ENCODE measurements around the gene OTOS. TPM values are rescaled to one million over a fixed set of nuclear protein-coding genes. Genes with fewer than 3 reads are reported as not detected.

The OTOS gene
- total RNA-seq, 1 donor from 2014 or later, result not detected

DNA sequence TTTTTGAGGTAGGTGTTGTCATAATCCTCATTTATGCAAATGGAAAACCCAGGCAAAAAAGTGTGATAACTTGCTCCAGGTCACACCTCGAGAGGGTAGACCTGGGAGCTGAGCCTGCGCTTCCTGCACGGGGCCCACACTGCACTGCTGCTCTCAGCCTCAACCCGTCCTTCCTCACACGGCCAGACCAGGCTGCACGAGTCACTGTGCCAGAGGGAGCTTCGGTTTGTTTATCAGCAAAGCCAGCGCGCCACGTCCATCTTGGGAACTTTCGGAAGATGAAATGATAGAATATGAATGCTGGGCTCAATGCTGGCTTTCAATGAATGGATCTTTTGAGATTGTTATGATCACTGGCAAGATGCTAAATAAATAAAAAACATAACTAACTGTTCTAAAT lies 18.8 kb downstream of the OTOS start:
- intact Hi-C loops (cut with DNase I), result no loop called here
- Histone ChIP-seq H3K36me3 (no peaks in the 10 kb centered on the region), H3K4me1 (no peaks in the 10 kb centered on the region), H3K4me3 (no peak overlapping the region), H3K27ac (no peak overlapping the region), H3K27me3 (no peaks in the 10 kb centered on the region), H3K9me3 (no peaks in the 10 kb centered on the region)
- ATAC-seq (no peak), DNase-seq (no peak)
- TF ChIP-seq, protein P1, sequence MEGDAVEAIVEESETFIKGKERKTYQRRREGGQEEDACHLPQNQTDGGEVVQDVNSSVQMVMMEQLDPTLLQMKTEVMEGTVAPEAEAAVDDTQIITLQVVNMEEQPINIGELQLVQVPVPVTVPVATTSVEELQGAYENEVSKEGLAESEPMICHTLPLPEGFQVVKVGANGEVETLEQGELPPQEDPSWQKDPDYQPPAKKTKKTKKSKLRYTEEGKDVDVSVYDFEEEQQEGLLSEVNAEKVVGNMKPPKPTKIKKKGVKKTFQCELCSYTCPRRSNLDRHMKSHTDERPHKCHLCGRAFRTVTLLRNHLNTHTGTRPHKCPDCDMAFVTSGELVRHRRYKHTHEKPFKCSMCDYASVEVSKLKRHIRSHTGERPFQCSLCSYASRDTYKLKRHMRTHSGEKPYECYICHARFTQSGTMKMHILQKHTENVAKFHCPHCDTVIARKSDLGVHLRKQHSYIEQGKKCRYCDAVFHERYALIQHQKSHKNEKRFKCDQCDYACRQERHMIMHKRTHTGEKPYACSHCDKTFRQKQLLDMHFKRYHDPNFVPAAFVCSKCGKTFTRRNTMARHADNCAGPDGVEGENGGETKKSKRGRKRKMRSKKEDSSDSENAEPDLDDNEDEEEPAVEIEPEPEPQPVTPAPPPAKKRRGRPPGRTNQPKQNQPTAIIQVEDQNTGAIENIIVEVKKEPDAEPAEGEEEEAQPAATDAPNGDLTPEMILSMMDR (IDR thresholded peaks at IDR 0.05), result no peak

DNA sequence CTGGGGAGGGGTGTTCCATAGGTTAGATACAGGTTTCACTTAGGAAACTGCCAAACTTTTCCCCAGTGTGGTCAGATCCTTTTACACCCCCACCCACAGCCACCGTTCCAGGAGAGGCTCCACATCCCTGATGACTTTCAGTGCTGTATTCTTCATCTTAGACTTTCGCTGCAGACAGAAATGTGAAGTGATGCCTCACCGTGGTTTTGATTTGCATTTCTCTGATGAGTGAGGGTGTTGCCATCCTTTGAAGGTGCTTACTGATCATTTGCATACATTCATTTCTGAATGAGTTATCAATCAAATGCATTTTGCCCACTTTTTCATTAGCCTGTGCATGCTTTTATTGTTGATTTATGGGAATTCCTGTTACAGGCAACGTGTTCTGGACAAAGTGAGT lies 19.3 kb downstream of the OTOS start:
- Histone ChIP-seq H3K27me3 (peaks cover 5% of the 10 kb centered on the region), H3K4me1 (no peaks in the 10 kb centered on the region), H3K27ac (no peak overlapping the region), H3K4me3 (no peak overlapping the region), H3K36me3 (no peaks in the 10 kb centered on the region), H3K9me3 (no peaks in the 10 kb centered on the region)
- intact Hi-C loops (cut with DNase I), result no loop called here
- DNase-seq, result no peak
- TF ChIP-seq, protein P1 (IDR thresholded peaks at IDR 0.05), result no peak
- ATAC-seq, result no peak

DNA sequence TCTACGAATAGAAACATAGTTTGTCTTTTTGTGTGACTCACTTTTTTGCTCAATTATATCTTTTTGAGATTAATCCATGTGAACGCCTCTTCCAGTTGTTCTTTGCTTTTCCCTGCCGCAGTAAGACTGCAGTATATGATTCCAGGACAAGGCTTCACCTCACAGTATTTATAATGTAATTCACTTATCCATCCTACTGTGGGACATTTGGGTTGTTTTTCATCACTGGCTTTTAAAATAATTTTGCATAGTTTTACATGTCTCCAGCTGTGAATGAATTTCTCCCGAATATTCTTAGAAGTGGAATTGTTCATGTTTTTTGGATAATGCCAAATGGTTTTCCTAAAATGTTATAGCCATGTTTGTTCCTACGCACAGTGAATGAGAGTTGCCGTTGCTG lies 26.2 kb downstream of the OTOS start:
- H3K4me3 ChIP-seq, result no peak overlapping the region
- no peaks in the 10 kb centered on the region for H3K4me1 ChIP-seq
- no peaks in the 10 kb centered on the region for H3K9me3 ChIP-seq
- ATAC-seq (no peak), DNase-seq (no peak)
- no peak overlapping the region for H3K27ac ChIP-seq
- TF ChIP-seq, protein P1 (IDR thresholded peaks at IDR 0.05), result no peak
- peaks cover 7% of the 10 kb centered on the region for H3K27me3 ChIP-seq
- intact Hi-C loops (cut with DNase I), result no loop called here
- no peaks in the 10 kb centered on the region for H3K36me3 ChIP-seq

DNA sequence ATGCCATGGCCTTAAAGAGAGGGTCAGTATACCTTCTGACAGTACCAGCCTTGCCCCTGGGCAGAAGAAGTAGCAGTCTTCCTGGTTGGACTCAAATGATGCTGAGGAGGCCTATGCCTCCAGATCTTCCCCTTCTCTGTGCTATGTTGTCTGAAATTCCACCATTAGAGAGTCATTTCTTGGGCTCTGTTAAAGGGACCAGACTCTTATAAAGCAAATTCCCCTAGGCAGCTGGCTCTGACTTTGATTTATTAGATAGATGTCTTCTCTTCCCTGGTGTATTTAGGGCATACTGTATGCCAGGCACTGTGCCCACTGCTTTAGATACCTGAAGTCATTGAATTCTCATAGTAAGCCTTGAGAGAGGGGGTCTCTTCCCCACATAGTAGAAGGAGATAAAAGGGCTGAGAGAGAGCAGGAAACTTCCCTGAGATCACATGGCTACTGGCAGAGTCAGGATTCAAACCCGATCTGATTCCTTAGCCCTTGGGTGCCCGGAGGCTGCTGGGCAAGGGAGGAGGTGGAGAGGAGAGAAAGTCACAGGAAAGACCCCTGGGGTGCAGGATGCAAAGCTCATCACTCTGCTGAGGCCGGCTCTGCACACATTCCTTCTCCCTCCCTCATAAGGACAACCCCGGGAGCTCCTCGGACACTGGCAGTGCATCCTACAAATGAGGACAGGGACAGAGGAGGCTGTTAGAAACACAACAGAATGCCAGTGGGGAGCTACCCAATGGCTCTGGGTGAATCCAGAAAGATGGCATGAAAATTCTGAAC lies 27.4 kb downstream of the OTOS start:
- no peak overlapping the region for H3K4me3 ChIP-seq
- intact Hi-C loops (cut with DNase I), result no loop called here
- H3K4me1 ChIP-seq, result no peaks in the 10 kb centered on the region
- H3K36me3 ChIP-seq, result no peaks in the 10 kb centered on the region
- ATAC-seq (no peak), DNase-seq (no peak)
- peaks cover 7% of the 10 kb centered on the region for H3K27me3 ChIP-seq
- no peak overlapping the region for H3K27ac ChIP-seq
- TF ChIP-seq, protein P1 (IDR thresholded peaks at IDR 0.05), result no peak
- H3K9me3 ChIP-seq, result no peaks in the 10 kb centered on the region

GRCh38 chr2:240111253-240111652 lies 29.2 kb downstream of the OTOS start:
- H3K9me3 ChIP-seq, result no peaks in the 10 kb centered on the region
- intact Hi-C loops (cut with DNase I), result no loop called here
- H3K4me3 ChIP-seq, result no peak overlapping the region
- ATAC-seq (no peak), DNase-seq (no peak)
- H3K4me1 ChIP-seq, result no peaks in the 10 kb centered on the region
- H3K36me3 ChIP-seq, result no peaks in the 10 kb centered on the region
- TF ChIP-seq, protein P1 (IDR thresholded peaks at IDR 0.05), result no peak
- H3K27ac ChIP-seq, result no peak overlapping the region
- H3K27me3 ChIP-seq, result peaks cover 5% of the 10 kb centered on the region
